ENCODE measurements around the gene LCNL1. TPM values are rescaled to one million over a fixed set of nuclear protein-coding genes. Genes with fewer than 3 reads are reported as not detected.

LCNL1 gene
- total RNA-seq, 1 donor from 2014 or later: 2.0 TPM

GRCh38 chr9:136957901-136958300, 24.9 kb upstream of the LCNL1 start:
- Histone ChIP-seq H3K27ac (no peak overlapping the region), H3K4me1 (peaks cover 15% of the 10 kb centered on the region), H3K9me3 (no peaks in the 10 kb centered on the region), H3K4me3 (no peak overlapping the region), H3K36me3 (no peaks in the 10 kb centered on the region), H3K27me3 (no peaks in the 10 kb centered on the region)
- intact Hi-C loops (cut with DNase I): no loop called here
- TF ChIP-seq, protein P1, sequence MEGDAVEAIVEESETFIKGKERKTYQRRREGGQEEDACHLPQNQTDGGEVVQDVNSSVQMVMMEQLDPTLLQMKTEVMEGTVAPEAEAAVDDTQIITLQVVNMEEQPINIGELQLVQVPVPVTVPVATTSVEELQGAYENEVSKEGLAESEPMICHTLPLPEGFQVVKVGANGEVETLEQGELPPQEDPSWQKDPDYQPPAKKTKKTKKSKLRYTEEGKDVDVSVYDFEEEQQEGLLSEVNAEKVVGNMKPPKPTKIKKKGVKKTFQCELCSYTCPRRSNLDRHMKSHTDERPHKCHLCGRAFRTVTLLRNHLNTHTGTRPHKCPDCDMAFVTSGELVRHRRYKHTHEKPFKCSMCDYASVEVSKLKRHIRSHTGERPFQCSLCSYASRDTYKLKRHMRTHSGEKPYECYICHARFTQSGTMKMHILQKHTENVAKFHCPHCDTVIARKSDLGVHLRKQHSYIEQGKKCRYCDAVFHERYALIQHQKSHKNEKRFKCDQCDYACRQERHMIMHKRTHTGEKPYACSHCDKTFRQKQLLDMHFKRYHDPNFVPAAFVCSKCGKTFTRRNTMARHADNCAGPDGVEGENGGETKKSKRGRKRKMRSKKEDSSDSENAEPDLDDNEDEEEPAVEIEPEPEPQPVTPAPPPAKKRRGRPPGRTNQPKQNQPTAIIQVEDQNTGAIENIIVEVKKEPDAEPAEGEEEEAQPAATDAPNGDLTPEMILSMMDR (IDR thresholded peaks at IDR 0.05): no peak
- TF ChIP-seq POLR2AphosphoS5 (IDR thresholded peaks at IDR 0.05; ENCODE audit: insufficient read depth in 1 of 2, low read depth in 1 of 2) (no peak), POLR2A (IDR thresholded peaks at IDR 0.05) (no peak)
- no peak for DNase-seq (ENCODE audit: extremely low spot score in 2 of 2)

DNA sequence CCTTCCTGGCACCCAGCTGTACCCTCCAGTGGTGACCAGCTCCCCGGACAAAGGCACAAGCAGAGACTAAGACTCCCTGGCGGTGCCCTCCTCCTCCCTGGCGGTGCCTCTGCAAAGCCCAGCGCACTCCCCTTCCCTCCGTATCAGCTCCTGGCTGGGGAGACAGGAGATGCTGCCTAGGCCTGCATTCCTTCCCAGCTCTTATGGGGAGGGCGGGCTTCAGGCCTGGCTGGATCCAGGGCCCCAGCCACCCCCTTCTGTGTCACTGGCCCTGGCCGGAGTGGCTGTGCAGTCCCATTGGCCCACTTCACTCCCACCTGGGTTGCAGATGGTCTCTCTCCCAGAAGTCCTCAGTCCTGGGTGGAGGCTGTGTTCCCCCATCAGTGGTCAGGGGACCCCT, 24.3 kb upstream of the LCNL1 start:
- DNase-seq (ENCODE audit: extremely low spot score in 2 of 2): no peak
- TF ChIP-seq POLR2A (IDR thresholded peaks at IDR 0.05): no peak
- no peak for TF ChIP-seq POLR2AphosphoS5 (IDR thresholded peaks at IDR 0.05; ENCODE audit: insufficient read depth in 1 of 2, low read depth in 1 of 2)
- TF ChIP-seq, protein P1 (IDR thresholded peaks at IDR 0.05): no peak
- H3K27me3 ChIP-seq: no peaks in the 10 kb centered on the region
- no peaks in the 10 kb centered on the region for H3K9me3 ChIP-seq
- peaks cover 15% of the 10 kb centered on the region for H3K4me1 ChIP-seq
- intact Hi-C loops (cut with DNase I): no loop called here
- no peak overlapping the region for H3K27ac ChIP-seq
- no peak overlapping the region for H3K4me3 ChIP-seq
- H3K36me3 ChIP-seq: no peaks in the 10 kb centered on the region

DNA sequence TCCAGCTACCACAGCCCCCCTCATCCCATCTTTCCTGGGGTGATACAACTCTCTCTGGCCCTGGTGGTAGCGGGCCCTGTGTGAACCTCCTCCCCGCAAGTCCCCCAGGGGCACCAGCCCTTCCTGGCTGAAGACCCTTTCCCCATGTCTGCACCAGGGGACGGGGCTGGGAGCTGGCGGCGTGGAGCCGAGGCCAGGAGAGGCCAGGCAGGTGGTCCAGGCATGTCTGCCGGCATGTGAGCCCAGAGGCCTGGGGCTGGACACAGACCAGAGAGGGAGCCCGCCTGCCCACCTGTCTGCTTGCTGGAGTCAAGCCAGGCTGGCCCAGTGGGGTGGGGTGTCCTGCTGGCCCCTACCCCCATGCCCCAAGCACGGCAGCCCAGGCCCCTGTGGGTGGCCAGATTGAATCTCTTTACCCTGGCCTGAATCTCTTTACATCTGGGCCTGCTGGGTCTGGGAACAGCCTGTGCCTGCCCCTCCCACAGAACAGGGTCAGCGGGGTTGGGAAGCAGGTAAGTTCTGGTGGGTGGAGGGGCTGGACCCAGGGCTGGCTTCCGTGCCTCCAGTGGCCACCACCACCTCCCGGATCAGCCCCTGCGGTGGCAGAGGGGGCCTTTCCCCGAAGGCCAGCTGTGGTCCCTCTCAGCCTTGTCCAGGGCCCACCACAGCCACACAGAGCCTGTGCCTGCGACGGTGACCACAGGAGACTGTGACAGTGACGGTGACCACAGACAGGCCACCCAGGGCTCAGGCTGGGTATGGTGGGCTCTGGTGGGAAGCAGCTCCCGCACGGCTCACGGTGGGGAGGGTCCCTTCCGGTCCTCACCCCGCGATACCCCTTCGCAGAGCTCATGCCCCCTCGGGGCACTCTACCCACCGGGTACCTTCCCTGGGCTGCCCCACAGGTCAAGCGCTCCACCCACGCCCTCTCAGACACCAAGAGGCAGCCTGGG, 23.6 kb upstream of the LCNL1 start:
- Histone ChIP-seq H3K4me1 (peaks cover 17% of the 10 kb centered on the region), H3K4me3 (no peak overlapping the region), H3K27ac (no peak overlapping the region), H3K27me3 (no peaks in the 10 kb centered on the region), H3K36me3 (no peaks in the 10 kb centered on the region), H3K9me3 (no peaks in the 10 kb centered on the region)
- no peak for DNase-seq (ENCODE audit: extremely low spot score in 2 of 2)
- intact Hi-C loops (cut with DNase I): no loop called here
- TF ChIP-seq POLR2A (IDR thresholded peaks at IDR 0.05) (no peak), POLR2AphosphoS5 (IDR thresholded peaks at IDR 0.05; ENCODE audit: insufficient read depth in 1 of 2, low read depth in 1 of 2) (no peak)
- TF ChIP-seq, protein P1 (IDR thresholded peaks at IDR 0.05): no peak

- H3K27me3 ChIP-seq: no peaks in the 10 kb centered on the region
- H3K4me1 ChIP-seq: peaks cover 24% of the 10 kb centered on the region
- intact Hi-C loops (cut with DNase I): no loop called here
- DNase-seq (ENCODE audit: extremely low spot score in 2 of 2): no peak
- no peak overlapping the region for H3K4me3 ChIP-seq
- TF ChIP-seq, protein P1 (IDR thresholded peaks at IDR 0.05): no peak
- no peak for TF ChIP-seq POLR2AphosphoS5 (IDR thresholded peaks at IDR 0.05; ENCODE audit: insufficient read depth in 1 of 2, low read depth in 1 of 2)
- TF ChIP-seq POLR2A (IDR thresholded peaks at IDR 0.05): no peak
- peak overlapping the region; percentile 64 for H3K27ac ChIP-seq
- no peaks in the 10 kb centered on the region for H3K9me3 ChIP-seq
- no peaks in the 10 kb centered on the region for H3K36me3 ChIP-seq
Observed at GRCh38 chr9:136960212-136960937, 22.4 kb upstream of the LCNL1 start.

Data from vagina (tissue), 2 donors.